ENCODE measurements around the gene IFNL4.
"Not testable (repeated sequence)": the region's sequence is repeated elsewhere in the genome, so short reads cannot be mapped to it uniquely, and the experiment has no call there.

Gene IFNL4

GRCh38 chr19:39240421-39240820 lies 8.2 kb downstream of the IFNL4 start:
- H3K9ac ChIP-seq (ENCODE audit: low read depth, low read length): no peak overlapping the region
- peaks cover 14% of the 10 kb centered on the region for H3K27me3 ChIP-seq (ENCODE audit: control insufficient read depth, insufficient read depth, low read length)
- no peaks in the 10 kb centered on the region for H3K4me1 ChIP-seq (ENCODE audit: control insufficient read depth, insufficient read depth, low read length)
- H3K4me3 ChIP-seq (ENCODE audit: low read depth, low read length): no peak overlapping the region
- no peaks in the 10 kb centered on the region for H3K9me3 ChIP-seq (ENCODE audit: control insufficient read depth, insufficient read depth, low read length)
- H3K36me3 ChIP-seq (ENCODE audit: control insufficient read depth, insufficient read depth, low read length): no peaks in the 10 kb centered on the region

DNA sequence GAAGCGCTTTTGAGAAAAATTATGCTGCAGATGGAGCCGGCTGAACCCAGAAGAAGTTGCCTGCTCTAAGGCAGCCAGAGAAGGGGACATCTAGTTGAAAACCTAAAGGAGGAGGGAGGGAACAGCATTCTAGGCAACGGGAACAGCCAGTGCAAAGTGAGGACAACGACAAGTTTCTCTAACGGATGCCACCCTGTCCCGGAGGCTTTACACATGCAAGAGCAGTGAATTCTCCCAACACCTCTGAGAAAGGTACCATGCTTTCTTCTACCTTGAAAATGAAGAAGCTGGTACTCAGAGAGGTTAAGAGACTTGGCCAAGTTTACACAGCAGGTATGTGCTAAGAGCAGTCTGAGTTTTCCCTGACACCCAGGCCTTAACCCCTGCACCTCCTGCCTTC lies 9.7 kb downstream of the IFNL4 start:
- Histone ChIP-seq H3K4me3 (ENCODE audit: low read depth, low read length) (no peak overlapping the region), H3K36me3 (ENCODE audit: control insufficient read depth, insufficient read depth, low read length) (no peaks in the 10 kb centered on the region), H3K9me3 (ENCODE audit: control insufficient read depth, insufficient read depth, low read length) (no peaks in the 10 kb centered on the region), H3K9ac (ENCODE audit: low read depth, low read length) (no peak overlapping the region), H3K27me3 (ENCODE audit: control insufficient read depth, insufficient read depth, low read length) (peaks cover 14% of the 10 kb centered on the region), H3K4me1 (ENCODE audit: control insufficient read depth, insufficient read depth, low read length) (no peaks in the 10 kb centered on the region)

DNA sequence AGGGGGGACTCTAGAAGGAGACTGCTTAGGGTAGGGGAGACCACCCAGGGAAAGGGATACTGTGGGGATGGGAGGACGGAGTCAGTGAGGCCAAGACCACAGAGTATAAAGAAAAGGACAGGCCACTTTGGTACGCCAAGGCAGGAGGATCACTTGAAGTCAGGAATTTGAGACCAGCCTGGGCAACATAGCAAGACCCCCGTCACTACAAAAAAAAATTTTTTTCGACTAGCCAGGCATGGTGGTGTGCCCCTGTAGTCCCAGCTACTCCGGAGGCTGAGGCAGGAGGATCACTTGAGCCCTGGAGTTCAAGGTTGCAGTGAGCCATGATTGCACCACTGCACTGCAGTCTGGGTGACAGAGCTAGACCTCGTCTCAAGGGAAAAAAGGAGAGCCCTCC lies 10.4 kb downstream of the IFNL4 start:
- no peaks in the 10 kb centered on the region for H3K9me3 ChIP-seq (ENCODE audit: control insufficient read depth, insufficient read depth, low read length)
- peaks cover 14% of the 10 kb centered on the region for H3K27me3 ChIP-seq (ENCODE audit: control insufficient read depth, insufficient read depth, low read length)
- H3K4me1 ChIP-seq (ENCODE audit: control insufficient read depth, insufficient read depth, low read length): no peaks in the 10 kb centered on the region
- H3K36me3 ChIP-seq (ENCODE audit: control insufficient read depth, insufficient read depth, low read length): no peaks in the 10 kb centered on the region
- H3K9ac ChIP-seq (ENCODE audit: low read depth, low read length): no peak overlapping the region
- no peak overlapping the region for H3K4me3 ChIP-seq (ENCODE audit: low read depth, low read length)

DNA sequence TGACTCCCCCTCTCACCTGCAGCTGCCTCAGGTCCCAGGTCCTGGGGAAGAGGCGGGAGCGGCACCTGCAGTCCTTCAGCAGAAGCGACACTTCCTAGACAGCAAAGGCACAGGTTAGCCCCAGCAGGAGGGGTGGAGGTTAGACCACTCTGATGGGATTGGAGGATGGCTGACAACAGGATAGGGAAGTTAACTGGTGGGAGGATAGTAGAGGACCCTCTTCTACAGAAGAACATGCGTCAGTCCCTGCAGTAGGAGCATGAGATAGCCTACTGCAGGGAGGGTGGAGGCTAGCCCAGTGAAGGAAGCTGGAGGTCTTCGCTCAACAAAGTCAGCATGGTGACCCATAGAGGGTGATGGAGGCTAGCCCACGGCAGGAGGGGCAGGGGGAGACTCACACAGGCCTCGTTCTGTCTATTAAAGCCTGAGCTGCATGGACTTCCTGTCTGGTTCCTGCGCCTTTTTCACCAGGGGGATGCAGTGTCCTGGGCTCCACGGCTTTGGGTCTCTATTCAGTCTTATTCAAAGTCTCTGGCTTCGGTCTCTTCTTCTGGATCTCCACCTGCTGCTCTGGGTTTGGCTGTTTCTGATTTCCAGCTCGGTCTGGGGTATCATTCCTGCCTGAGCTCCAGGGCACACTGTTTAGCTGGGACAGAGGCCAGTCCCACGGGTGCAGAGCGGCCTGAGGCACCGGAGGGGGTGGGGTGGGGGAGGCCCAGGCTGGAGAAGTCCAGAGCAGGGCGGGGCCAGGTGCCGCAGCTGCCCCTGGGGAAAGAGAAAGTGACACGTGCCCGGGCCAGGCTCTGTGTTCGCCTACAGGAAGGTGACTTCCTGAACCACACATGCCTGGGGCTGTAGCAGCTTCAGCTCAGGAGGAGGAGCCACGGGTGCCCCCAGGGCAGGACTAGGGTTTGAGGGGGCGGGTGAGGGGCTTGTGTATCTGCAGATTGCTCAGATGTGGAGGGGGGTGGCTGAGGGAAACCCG lies 11.2 kb downstream of the IFNL4 start:
- no peaks in the 10 kb centered on the region for H3K4me1 ChIP-seq (ENCODE audit: control insufficient read depth, insufficient read depth, low read length)
- H3K9me3 ChIP-seq (ENCODE audit: control insufficient read depth, insufficient read depth, low read length): no peaks in the 10 kb centered on the region
- no peak overlapping the region for H3K4me3 ChIP-seq (ENCODE audit: low read depth, low read length)
- no peaks in the 10 kb centered on the region for H3K36me3 ChIP-seq (ENCODE audit: control insufficient read depth, insufficient read depth, low read length)
- H3K9ac ChIP-seq (ENCODE audit: low read depth, low read length): no peak overlapping the region
- peaks cover 14% of the 10 kb centered on the region for H3K27me3 ChIP-seq (ENCODE audit: control insufficient read depth, insufficient read depth, low read length)

- H3K4me3 ChIP-seq (ENCODE audit: low read depth, low read length): no peak overlapping the region
- peaks cover 10% of the 10 kb centered on the region for H3K27me3 ChIP-seq (ENCODE audit: control insufficient read depth, insufficient read depth, low read length)
- H3K9me3 ChIP-seq (ENCODE audit: control insufficient read depth, insufficient read depth, low read length): no peaks in the 10 kb centered on the region
- no peaks in the 10 kb centered on the region for H3K36me3 ChIP-seq (ENCODE audit: control insufficient read depth, insufficient read depth, low read length)
- no peak overlapping the region for H3K9ac ChIP-seq (ENCODE audit: low read depth, low read length)
- no peaks in the 10 kb centered on the region for H3K4me1 ChIP-seq (ENCODE audit: control insufficient read depth, insufficient read depth, low read length)
Observed at GRCh38 chr19:39236527-39236926, 12.1 kb downstream of the IFNL4 start.

DNA sequence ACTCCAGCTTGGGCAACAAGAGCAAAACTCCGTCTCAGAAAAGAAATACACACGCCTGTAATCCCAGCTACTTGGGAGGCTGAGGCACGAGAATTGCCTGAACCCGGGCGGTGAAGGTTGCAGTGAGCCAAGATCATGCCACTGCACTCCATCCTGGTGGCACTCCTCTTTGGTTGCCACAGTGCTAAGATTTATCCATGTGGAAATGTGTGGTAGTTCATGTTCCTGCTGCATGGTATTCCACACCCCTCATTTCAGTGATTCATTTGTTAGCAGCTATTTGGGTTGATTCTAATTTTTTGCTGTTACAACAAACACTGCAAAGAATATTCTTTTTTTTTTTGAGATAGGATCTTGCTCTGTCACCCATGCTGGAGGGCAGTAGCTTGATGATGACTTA lies 15.9 kb downstream of the IFNL4 start:
- Histone ChIP-seq H3K4me1 (ENCODE audit: control insufficient read depth, insufficient read depth, low read length) (no peaks in the 10 kb centered on the region), H3K9me3 (ENCODE audit: control insufficient read depth, insufficient read depth, low read length) (no peaks in the 10 kb centered on the region), H3K27me3 (ENCODE audit: control insufficient read depth, insufficient read depth, low read length) (no peaks in the 10 kb centered on the region), H3K9ac (ENCODE audit: low read depth, low read length) (no peak overlapping the region), H3K36me3 (ENCODE audit: control insufficient read depth, insufficient read depth, low read length) (no peaks in the 10 kb centered on the region), H3K4me3 (ENCODE audit: low read depth, low read length) (no peak overlapping the region)

GRCh38 chr19:39230096-39230764 lies 18.4 kb downstream of the IFNL4 start:
- no peaks in the 10 kb centered on the region for H3K9me3 ChIP-seq (ENCODE audit: control insufficient read depth, insufficient read depth, low read length)
- no peaks in the 10 kb centered on the region for H3K4me1 ChIP-seq (ENCODE audit: control insufficient read depth, insufficient read depth, low read length)

GRCh38 chr19:39224910-39225309 lies 23.7 kb downstream of the IFNL4 start:
- no peaks in the 10 kb centered on the region for H3K4me1 ChIP-seq (ENCODE audit: control insufficient read depth, insufficient read depth, low read length)
- H3K9me3 ChIP-seq (ENCODE audit: control insufficient read depth, insufficient read depth, low read length): no peaks in the 10 kb centered on the region
- H3K27me3 ChIP-seq (ENCODE audit: control insufficient read depth, insufficient read depth, low read length): peaks cover 9% of the 10 kb centered on the region
- no peak overlapping the region for H3K9ac ChIP-seq (ENCODE audit: low read depth, low read length)
- H3K36me3 ChIP-seq (ENCODE audit: control insufficient read depth, insufficient read depth, low read length): no peaks in the 10 kb centered on the region
- no peak overlapping the region for H3K4me3 ChIP-seq (ENCODE audit: low read depth, low read length)

More at GRCh38 chr19:39230096-39230764, 18.4 kb downstream of the IFNL4 start:
- H3K27me3 ChIP-seq (ENCODE audit: control insufficient read depth, insufficient read depth, low read length): no peaks in the 10 kb centered on the region
- no peak overlapping the region for H3K9ac ChIP-seq (ENCODE audit: low read depth, low read length)
- no peak overlapping the region for H3K4me3 ChIP-seq (ENCODE audit: low read depth, low read length)
- H3K36me3 ChIP-seq (ENCODE audit: control insufficient read depth, insufficient read depth, low read length): no peaks in the 10 kb centered on the region

DNA sequence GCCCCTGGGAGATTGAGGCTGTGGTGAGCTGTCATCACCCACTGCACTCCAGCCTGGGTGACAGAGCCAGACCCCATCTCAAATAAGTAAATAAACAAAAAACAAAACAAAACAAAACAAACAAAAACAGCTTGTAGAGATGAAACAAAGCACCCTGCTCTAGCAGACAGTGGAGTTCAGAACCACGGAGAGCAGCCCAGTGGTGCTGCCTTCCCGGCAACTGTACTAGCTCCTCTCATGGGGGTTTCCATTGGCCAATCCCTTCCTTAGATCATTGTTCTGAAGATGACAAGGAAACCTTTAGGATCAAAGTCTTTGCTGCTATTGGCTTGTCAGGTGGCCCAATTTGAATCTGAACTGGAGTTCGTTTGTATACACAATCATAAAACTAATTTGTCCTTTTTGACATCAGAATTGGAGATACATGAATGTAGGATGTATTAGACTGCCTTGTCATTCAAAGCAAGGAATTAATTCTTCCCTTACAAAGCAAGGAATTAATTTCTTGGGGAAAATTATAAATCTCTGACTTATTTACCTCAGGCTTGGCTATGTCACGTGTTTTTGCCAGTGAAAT lies 24.9 kb downstream of the IFNL4 start:
- Histone ChIP-seq H3K9ac (ENCODE audit: low read depth, low read length) (no peak overlapping the region), H3K4me3 (ENCODE audit: low read depth, low read length) (no peak overlapping the region), H3K9me3 (ENCODE audit: control insufficient read depth, insufficient read depth, low read length) (no peaks in the 10 kb centered on the region), H3K27me3 (ENCODE audit: control insufficient read depth, insufficient read depth, low read length) (peaks cover 9% of the 10 kb centered on the region), H3K4me1 (ENCODE audit: control insufficient read depth, insufficient read depth, low read length) (no peaks in the 10 kb centered on the region), H3K36me3 (ENCODE audit: control insufficient read depth, insufficient read depth, low read length) (no peaks in the 10 kb centered on the region)

DNA sequence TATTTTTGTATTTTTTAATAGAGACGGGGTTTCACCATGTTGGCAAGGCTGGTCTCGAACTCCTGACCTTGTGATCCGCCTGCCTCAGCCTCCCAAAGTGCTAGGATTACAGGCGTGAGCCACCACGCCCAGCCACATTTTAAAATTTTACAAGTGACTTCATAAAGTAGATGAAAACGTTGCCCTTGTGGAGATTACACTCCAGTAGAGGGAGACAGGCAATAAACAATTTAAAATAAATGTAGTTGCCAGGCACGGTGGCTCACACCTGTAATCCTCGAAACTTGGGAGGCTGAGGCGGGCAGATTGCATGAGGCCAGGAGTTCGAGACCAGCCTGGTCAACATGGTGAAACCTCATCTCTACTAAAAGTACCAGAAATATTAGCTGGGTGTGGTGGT lies 29.5 kb downstream of the IFNL4 start:
- H3K4me1 ChIP-seq (ENCODE audit: control insufficient read depth, insufficient read depth, low read length); H3K9ac ChIP-seq (ENCODE audit: low read depth, low read length): not testable (repeated sequence)

GRCh38 chr19:39218230-39219007 lies 30.2 kb downstream of the IFNL4 start:
- Histone ChIP-seq H3K27me3 (ENCODE audit: control insufficient read depth, insufficient read depth, low read length) (peaks cover 9% of the 10 kb centered on the region), H3K9me3 (ENCODE audit: control insufficient read depth, insufficient read depth, low read length) (no peaks in the 10 kb centered on the region), H3K9ac (ENCODE audit: low read depth, low read length) (no peak overlapping the region), H3K36me3 (ENCODE audit: control insufficient read depth, insufficient read depth, low read length) (no peaks in the 10 kb centered on the region), H3K4me1 (ENCODE audit: control insufficient read depth, insufficient read depth, low read length) (no peaks in the 10 kb centered on the region), H3K4me3 (ENCODE audit: low read depth, low read length) (no peak overlapping the region)

More for the DNA sequence above, 29.5 kb downstream of the IFNL4 start:
- H3K9me3 ChIP-seq (ENCODE audit: control insufficient read depth, insufficient read depth, low read length); H3K4me3 ChIP-seq (ENCODE audit: low read depth, low read length); H3K36me3 ChIP-seq (ENCODE audit: control insufficient read depth, insufficient read depth, low read length); H3K27me3 ChIP-seq (ENCODE audit: control insufficient read depth, insufficient read depth, low read length): not testable (repeated sequence)

Data from iPS-15b (cell line).